Activated CD4-positive, alpha-beta memory T cell treated with anti-CD3 and anti-CD28 coated beads, Interleukin-2, amount 10 ng/mL, durations not matched to agents 7 days and 5 days (primary cell): ENCODE measurements around the gene PHACTR3. TPM values are rescaled to one million over a fixed set of nuclear protein-coding genes. Genes with fewer than 3 reads are reported as not detected.

Source experiments
- CTCF ChIA-PET: fragments of 350-600 bp; sonication (Branson Sonifier 250); formaldehyde crosslinking; loops from one replicate; lab custom pipeline; 2021; ENCODE audit warnings: antibody characterized with exemption, inconsistent platforms; lab: Charles Lee
- POLR2A ChIA-PET: fragments of 350-600 bp; sonication (Branson Sonifier 250); formaldehyde crosslinking; loops from one replicate; lab custom pipeline; 2021; ENCODE audit warnings: antibody characterized with exemption; lab: Charles Lee
- DNase-seq: peaks from one replicate; pipeline ENCODE4 v3.0.0-alpha.2; 2020
- H3K27ac Mint-ChIP-seq: one replicate; pipeline ENCODE4 v1.8.0; 2021; ENCODE audit warnings: mild to moderate bottlenecking, mixed read lengths
- H3K27me3 Mint-ChIP-seq: one replicate; pipeline ENCODE4 v1.8.0; 2021; ENCODE audit warnings: mixed read lengths
- H3K36me3 Mint-ChIP-seq: one replicate; pipeline ENCODE4 v1.8.0; 2021; ENCODE audit warnings: low read depth, mixed read lengths
- H3K4me1 Mint-ChIP-seq: one replicate; pipeline ENCODE4 v1.8.0; 2021; ENCODE audit warnings: mixed read lengths
- H3K4me3 Mint-ChIP-seq: one replicate; pipeline ENCODE4 v1.8.0; 2021; ENCODE audit warnings: mild to moderate bottlenecking, mixed read lengths
- H3K9me3 Mint-ChIP-seq: one replicate; pipeline ENCODE4 v1.8.0; 2021; ENCODE audit warnings: mixed read lengths
- total RNA-seq, 2 experiments: library from RNA; stranded (reverse); gene quantifications; one replicate each; pipeline ENCODE4 v1.2.3, GENCODE V29; 2021

PHACTR3 gene
- total RNA-seq, 2 experiments from 2014 or later, result not detected

DNA sequence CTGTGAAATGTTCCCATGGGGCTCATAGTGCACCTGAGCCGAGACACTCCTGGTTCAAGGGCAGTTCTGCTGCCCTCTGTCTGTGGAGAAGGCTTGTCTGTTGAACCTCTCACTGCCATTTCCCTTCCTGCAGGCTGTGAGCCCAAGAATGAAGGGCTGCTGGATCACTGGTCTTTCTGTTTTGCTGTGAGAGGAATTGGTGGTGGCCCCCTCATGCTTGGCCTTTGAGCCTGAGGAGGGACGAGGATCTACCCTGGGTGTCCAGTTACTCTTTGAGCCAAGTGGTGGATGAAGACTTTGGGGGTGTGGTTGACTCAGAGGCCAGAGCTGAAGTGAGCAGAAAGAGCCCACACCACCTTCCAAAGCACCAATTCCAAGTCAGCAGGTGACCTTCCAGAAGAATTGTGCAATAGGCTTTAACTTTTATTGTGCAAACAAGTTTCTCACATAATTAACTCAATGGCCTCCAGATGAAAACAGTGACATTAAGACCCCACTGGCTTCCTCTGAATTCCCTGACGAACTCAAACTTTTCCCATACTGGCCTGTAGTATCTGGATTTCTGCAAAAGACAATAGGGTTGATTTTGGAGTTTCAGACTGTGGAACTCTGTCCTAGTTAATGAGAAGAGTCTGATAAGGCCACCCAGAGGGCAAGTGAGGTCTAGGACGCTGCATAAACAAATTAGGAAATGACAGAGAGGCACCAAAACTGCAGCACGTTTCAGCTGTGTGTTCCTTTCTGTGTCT lies 101.5 kb downstream of the PHACTR3 start:
- H3K4me3 Mint-ChIP-seq, result no peak overlapping the region
- no peak for DNase-seq
- H3K4me1 Mint-ChIP-seq, result no peaks in the 10 kb centered on the region
- no peaks in the 10 kb centered on the region for H3K9me3 Mint-ChIP-seq
- H3K27me3 Mint-ChIP-seq, result peaks cover 5% of the 10 kb centered on the region
- CTCF ChIA-PET, result no interaction called here
- no peak overlapping the region for H3K27ac Mint-ChIP-seq
- POLR2A ChIA-PET, result no interaction called here
- H3K36me3 Mint-ChIP-seq, result no peaks in the 10 kb centered on the region

DNA sequence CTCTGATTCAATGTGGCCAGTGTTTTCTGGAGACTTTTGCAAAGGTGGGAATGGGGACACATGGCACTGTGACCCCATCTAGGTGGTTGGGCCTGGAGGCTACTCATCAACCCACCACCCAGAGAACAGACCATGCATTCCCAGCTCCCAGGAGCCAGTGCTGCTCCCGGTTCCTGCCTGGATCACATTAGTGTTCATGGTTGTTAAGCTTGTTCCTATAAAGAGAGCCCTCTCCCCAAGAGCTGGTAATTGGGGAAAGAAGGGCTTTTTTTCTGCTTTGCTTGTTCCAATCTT lies 102.0 kb downstream of the PHACTR3 start:
- no peaks in the 10 kb centered on the region for H3K9me3 Mint-ChIP-seq
- H3K4me3 Mint-ChIP-seq, result no peak overlapping the region
- CTCF ChIA-PET, result no interaction called here
- no peaks in the 10 kb centered on the region for H3K36me3 Mint-ChIP-seq
- DNase-seq, result no peak
- no peaks in the 10 kb centered on the region for H3K4me1 Mint-ChIP-seq
- peaks cover 5% of the 10 kb centered on the region for H3K27me3 Mint-ChIP-seq
- H3K27ac Mint-ChIP-seq, result no peak overlapping the region
- POLR2A ChIA-PET, result no interaction called here

DNA sequence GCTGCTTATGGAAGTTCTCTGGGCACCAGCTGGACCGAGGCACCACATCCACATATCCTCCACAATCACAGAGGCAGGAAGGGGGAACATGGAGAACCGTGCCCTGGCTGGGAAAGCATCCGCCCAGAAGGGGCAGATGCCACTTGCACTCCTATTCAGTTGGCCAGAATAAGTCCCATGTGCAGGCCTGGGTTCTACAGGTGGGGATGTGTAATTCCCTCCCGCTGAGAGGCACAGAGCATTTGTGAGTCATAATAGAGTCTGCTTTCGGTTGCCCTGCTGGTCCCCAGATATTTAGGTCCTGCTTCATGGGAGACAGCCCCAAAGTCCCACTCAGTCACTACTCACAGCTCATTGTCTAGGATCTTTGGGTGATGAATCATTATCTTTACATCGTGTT lies 104.0 kb downstream of the PHACTR3 start:
- Mint-ChIP-seq H3K27me3 (peaks cover 4% of the 10 kb centered on the region), H3K36me3 (no peaks in the 10 kb centered on the region), H3K9me3 (peaks cover 4% of the 10 kb centered on the region), H3K4me3 (no peak overlapping the region), H3K4me1 (no peaks in the 10 kb centered on the region), H3K27ac (no peak overlapping the region)
- DNase-seq, result no peak
- ChIA-PET POLR2A (no interaction called here), CTCF (no interaction called here)

DNA sequence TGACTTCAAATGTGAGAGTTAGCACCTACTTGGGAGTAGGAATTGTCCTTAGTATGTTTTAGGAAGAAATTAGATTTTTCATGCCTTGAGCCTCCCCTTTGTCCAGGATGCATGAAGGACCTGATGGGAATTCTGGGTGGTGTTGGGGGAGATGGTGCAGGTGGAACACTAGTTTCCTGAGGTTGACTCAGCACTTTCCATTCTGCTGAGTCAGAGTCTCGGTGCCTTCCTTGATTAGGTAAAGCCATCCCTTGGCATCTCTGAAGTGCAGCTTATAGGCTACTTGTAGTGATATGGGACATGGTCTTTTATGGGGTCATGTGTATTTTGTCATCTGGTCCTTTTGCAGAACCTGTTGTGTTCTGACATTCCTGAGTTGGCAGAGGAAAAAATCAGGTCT lies 105.3 kb downstream of the PHACTR3 start:
- peaks cover 4% of the 10 kb centered on the region for H3K27me3 Mint-ChIP-seq
- DNase-seq, result no peak
- ChIA-PET CTCF (no interaction called here), POLR2A (no interaction called here)
- H3K4me3 Mint-ChIP-seq, result no peak overlapping the region
- no peaks in the 10 kb centered on the region for H3K36me3 Mint-ChIP-seq
- no peak overlapping the region for H3K27ac Mint-ChIP-seq
- H3K9me3 Mint-ChIP-seq, result peaks cover 4% of the 10 kb centered on the region
- no peaks in the 10 kb centered on the region for H3K4me1 Mint-ChIP-seq

DNA sequence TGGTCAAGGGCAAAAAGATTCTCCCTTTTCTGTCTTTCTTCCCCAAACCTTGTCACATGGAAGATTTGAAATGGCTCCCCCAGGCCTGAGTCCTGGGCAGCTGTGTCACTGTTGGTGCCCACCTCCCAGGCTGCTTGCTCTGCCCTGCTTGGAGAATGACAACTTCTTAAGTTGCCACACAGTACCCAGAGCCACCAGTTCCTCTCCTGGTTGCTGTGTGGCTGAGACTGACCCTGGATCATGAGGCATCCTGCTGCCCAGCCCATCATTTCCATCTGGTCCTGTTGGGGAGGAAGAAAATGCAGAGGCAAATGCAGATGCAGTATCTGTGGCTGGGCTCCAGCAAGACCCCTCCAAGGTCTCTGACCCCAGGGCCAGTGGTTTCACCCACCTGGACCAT lies 113.7 kb downstream of the PHACTR3 start:
- no peak for DNase-seq
- Mint-ChIP-seq H3K36me3 (no peaks in the 10 kb centered on the region), H3K4me3 (no peak overlapping the region), H3K4me1 (no peaks in the 10 kb centered on the region), H3K27ac (no peak overlapping the region), H3K9me3 (no peaks in the 10 kb centered on the region), H3K27me3 (no peaks in the 10 kb centered on the region)
- ChIA-PET CTCF (no interaction called here), POLR2A (no interaction called here)

DNA sequence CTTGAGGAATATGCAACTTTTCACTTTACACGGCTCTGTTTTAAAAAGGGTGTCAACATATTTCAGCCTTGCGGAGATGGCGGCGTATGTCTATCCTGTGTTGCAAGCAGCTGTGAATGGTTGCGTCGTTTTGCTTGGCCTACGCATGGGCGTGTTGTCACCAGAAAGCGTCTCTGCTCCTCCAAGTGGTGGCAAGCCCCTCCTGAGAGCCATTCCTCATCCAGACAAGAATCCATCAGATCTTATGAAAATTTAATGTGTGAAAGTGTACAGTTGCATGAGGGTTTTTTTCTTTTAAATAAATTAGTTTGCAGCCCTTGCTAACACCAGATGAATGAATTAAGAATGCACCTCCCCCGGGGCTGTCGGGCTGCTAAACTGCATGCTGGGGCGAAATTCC lies 114.4 kb downstream of the PHACTR3 start:
- Mint-ChIP-seq H3K4me1 (no peaks in the 10 kb centered on the region), H3K27ac (no peak overlapping the region), H3K36me3 (no peaks in the 10 kb centered on the region), H3K4me3 (no peak overlapping the region), H3K27me3 (no peaks in the 10 kb centered on the region), H3K9me3 (no peaks in the 10 kb centered on the region)
- POLR2A ChIA-PET, result no interaction called here
- CTCF ChIA-PET, result no interaction called here
- DNase-seq, result no peak

DNA sequence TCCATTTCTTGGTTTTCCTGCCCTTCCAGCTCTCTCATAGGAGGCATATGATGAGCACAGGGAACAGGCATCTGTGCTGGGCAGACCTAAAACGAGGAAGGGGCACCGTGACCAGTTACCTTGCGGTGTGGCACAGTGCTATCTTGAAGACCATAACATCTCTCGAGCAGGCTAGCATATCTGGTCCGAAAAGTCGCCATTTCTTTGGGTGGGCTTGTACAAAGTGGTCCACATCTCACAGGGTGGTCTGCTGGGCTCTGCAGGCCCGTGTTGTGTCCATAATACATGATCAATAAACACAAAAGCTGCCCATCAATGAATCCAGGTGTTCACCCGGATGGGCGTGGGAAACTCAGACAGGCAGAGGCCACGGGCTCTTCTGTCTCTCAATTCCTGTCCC lies 115.7 kb downstream of the PHACTR3 start:
- DNase-seq, result no peak
- no peaks in the 10 kb centered on the region for H3K36me3 Mint-ChIP-seq
- ChIA-PET POLR2A (no interaction called here), CTCF (no interaction called here)
- no peak overlapping the region for H3K27ac Mint-ChIP-seq
- no peaks in the 10 kb centered on the region for H3K4me1 Mint-ChIP-seq
- H3K4me3 Mint-ChIP-seq, result no peak overlapping the region
- no peaks in the 10 kb centered on the region for H3K27me3 Mint-ChIP-seq
- H3K9me3 Mint-ChIP-seq, result no peaks in the 10 kb centered on the region

DNA sequence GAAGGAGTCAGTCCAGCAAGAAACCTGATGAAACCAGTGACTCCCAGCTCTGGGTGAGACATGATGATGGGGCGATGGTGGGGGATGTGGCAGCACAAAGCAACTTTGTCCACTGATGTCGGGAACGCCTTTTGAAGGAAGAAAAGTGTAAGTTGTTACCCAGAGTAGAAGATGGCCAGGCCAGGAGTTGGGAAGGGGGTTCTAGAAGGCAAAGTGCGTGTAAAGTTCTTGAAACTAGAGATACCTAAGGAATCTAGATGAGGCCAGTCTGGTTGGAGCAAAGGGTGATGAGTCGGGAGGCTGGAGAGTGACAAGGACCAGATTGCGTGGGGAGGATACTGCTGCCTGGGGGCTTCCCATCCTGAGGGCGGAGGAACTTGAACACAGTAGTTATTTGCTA lies 117.0 kb downstream of the PHACTR3 start:
- H3K27me3 Mint-ChIP-seq, result no peaks in the 10 kb centered on the region
- DNase-seq, result no peak
- CTCF ChIA-PET, result no interaction called here
- H3K4me1 Mint-ChIP-seq, result no peaks in the 10 kb centered on the region
- no peak overlapping the region for H3K27ac Mint-ChIP-seq
- POLR2A ChIA-PET, result no interaction called here
- no peak overlapping the region for H3K4me3 Mint-ChIP-seq
- no peaks in the 10 kb centered on the region for H3K9me3 Mint-ChIP-seq
- no peaks in the 10 kb centered on the region for H3K36me3 Mint-ChIP-seq

DNA sequence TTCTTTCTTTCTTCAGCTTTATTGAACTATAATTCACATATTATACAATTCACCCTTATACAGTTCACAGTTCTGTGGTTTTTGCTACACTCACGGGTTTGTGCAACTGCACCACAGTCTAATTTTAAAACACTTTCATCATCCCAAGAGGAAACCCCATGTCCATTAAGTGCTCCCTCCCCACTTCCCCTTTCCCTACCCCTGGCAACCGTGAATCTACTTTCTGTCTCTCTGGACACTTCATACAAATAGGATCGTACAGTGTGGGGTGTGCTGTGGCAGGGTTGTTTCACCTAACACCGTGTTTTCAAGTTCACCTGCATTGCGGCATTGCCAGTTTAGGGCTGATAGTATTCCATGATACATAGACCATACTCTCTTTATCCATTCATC lies 118.8 kb downstream of the PHACTR3 start:
- no peaks in the 10 kb centered on the region for H3K4me1 Mint-ChIP-seq
- H3K36me3 Mint-ChIP-seq, result no peaks in the 10 kb centered on the region
- no peak for DNase-seq
- H3K4me3 Mint-ChIP-seq, result no peak overlapping the region
- H3K27ac Mint-ChIP-seq, result no peak overlapping the region
- no peaks in the 10 kb centered on the region for H3K27me3 Mint-ChIP-seq
- ChIA-PET CTCF (no interaction called here), POLR2A (no interaction called here)
- no peaks in the 10 kb centered on the region for H3K9me3 Mint-ChIP-seq

DNA sequence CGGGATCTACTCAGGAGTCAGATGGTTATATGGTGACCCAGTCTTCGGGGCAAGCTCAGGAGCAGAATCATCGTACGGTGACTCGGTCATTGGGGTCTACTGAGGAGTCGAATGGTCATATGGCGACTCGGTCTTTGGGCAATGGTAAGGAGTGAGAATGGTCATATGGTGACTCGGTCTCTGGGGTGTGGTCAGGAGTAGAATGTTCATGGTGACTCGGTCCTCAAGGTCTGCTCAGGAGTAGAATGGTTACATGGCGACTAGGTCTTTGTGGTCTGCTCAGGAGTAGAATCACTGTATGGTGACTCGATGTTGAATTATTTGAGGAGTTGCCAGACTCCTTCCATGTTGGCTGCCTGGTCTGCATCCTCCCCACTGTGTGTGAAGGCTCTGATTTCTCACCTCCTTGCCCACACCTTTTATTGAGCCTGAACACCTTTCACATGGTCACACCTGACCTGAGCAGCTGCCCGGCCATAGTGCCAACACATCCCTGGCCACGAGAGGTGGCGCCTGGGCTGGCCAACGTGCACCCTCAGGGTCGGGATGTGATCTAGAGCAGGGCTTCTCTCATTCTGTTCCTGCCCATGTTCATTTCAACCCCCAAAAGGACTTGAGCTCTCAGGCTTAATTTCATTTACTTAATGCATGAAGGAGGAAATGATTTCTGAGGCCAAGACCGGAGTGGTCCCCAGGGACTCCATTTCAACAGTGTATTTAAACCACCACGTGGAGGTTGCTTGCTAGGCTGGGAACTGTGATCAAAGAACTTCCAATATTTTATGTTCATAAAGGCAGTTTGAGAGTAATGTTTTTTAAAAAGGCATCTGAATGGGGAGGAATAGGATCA lies 119.5 kb downstream of the PHACTR3 start:
- ChIA-PET CTCF (no interaction called here), POLR2A (no interaction called here)
- H3K9me3 Mint-ChIP-seq, result no peaks in the 10 kb centered on the region
- H3K27ac Mint-ChIP-seq, result no peak overlapping the region
- DNase-seq, result no peak
- no peaks in the 10 kb centered on the region for H3K36me3 Mint-ChIP-seq
- no peaks in the 10 kb centered on the region for H3K4me1 Mint-ChIP-seq
- H3K27me3 Mint-ChIP-seq, result no peaks in the 10 kb centered on the region
- H3K4me3 Mint-ChIP-seq, result no peak overlapping the region

DNA sequence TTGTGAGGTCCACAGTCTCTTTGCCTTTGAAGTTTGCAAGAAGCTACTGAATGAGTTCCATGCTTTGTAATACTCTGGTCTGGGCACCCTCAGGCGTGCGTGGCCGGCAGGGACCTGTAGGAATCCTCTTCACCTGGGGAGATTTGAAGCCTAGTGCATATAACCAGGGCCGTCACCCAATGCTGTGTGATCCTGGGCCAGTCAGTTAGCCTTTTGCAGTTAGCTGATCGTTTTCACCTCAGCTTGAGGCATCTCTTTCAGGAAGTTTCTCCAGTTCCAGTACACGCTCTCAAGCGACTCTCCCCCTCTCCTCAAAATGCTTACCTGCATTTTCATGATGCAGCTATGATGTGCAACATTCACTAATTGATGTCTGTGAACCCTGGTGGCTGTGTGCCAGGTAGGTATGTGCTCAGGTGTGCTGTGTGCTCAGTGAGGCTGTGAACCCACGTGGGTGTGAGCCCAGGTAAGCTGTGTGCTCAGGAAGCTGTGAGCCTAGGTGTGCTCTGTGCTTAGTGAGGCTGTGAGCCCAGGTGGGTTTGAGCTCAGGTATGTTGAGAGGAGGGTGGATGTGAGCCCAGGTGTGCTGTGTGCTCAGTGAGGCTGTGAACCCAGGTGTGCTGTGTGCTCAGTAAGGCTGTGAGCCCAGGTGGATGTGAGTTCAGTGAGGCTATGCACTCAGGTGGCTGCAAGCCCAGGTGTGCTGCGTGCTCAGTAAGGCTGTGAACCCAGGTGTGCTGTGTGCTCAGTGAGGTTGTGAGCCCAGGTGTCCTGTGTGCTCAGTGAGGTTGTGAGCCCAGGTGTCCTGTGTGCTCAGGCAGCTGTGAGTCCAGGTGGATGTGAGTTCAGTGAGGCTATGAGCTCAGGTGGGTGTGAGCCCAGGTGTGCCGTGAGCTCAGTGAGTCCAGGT lies 120.4 kb downstream of the PHACTR3 start:
- H3K9me3 Mint-ChIP-seq, result no peaks in the 10 kb centered on the region
- no peaks in the 10 kb centered on the region for H3K36me3 Mint-ChIP-seq
- no peak overlapping the region for H3K27ac Mint-ChIP-seq
- no peaks in the 10 kb centered on the region for H3K27me3 Mint-ChIP-seq
- ChIA-PET CTCF (no interaction called here), POLR2A (no interaction called here)
- H3K4me3 Mint-ChIP-seq, result no peak overlapping the region
- H3K4me1 Mint-ChIP-seq, result no peaks in the 10 kb centered on the region
- DNase-seq, result no peak

DNA sequence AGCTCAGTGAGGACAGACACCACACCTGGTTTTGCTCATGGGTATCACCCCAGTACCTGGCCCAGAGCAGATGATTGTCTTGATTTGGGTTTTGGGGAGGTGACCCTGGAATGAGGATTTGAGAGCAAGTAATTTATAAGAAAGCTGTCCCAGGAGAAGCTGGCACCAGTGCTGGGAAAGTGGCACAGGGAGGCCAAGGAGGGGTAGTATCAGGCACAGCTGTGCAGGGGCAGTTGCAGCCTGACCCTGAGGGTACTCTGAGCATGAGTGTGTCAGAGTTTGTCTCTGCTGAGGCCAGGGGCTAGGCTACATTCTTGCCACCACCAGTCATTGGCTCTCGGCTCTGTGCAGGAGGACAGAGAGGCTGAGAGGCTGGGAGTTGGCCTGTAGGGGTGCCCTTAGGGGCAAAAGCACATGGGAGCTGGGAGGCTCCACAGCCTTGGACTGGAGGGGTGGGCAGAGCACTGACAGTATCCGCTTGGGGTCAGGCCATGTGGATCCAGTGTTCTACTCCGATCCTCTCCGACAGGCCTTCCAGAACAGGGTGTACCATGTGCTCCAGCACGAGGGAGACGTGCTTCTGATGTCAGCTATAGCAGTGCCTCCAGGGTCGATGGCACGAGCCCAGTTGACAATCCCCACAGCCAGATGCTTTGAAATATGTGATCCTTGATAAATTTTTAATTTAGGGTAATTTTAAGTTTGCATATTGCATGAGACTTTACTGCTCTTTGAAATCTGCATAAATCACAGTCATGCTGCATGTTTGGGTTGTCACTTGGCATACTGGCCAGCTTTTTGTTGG lies 121.3 kb downstream of the PHACTR3 start:
- no peak for DNase-seq
- Mint-ChIP-seq H3K27me3 (peaks cover 2% of the 10 kb centered on the region), H3K36me3 (no peaks in the 10 kb centered on the region), H3K4me1 (no peaks in the 10 kb centered on the region), H3K9me3 (no peaks in the 10 kb centered on the region), H3K4me3 (no peak overlapping the region), H3K27ac (no peak overlapping the region)
- ChIA-PET CTCF (no interaction called here), POLR2A (no interaction called here)

DNA sequence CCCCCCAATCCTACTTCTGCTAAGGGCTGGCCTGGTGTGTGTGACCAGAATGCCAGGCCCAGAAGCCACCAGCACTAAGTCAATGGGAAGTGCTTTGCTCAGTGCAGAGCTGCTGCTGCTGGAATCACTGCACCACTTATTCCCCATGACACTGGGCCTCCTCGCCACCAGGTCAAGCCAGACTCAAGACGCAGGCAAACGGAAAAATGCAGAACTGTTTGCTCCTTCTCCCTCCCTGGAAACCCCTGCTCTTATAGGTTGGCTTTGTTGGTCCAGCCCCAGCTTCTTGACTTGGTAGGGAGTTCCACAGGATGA lies 121.9 kb downstream of the PHACTR3 start:
- Mint-ChIP-seq H3K36me3 (no peaks in the 10 kb centered on the region), H3K9me3 (no peaks in the 10 kb centered on the region), H3K4me1 (no peaks in the 10 kb centered on the region), H3K27me3 (peaks cover 2% of the 10 kb centered on the region), H3K4me3 (no peak overlapping the region), H3K27ac (no peak overlapping the region)
- POLR2A ChIA-PET, result no interaction called here
- no peak for DNase-seq
- CTCF ChIA-PET, result no interaction called here
